GM23338 (cell line): ENCODE measurements around the gene CLDN7. TPM values are rescaled to one million over a fixed set of nuclear protein-coding genes. Genes with fewer than 3 reads are reported as not detected.

Experiments
- ATAC-seq: fragments of 200-7000 bp; cut with Tn5 transposase; 3 replicates; pipeline ENCODE4 v1.9.1; 2020
- DNase-seq: peaks from one replicate; pipeline ENCODE4 v3.0.0-alpha.2; 2015; ENCODE audit warnings: low spot score
- H2AFZ ChIP-seq: fragments of 200-600 bp; sonication (generic); 2 replicates; pipeline ENCODE4 v1.8.0; 2016; ENCODE audit warnings: antibody characterized with exemption, mild to moderate bottlenecking, moderate library complexity
- H3F3A ChIP-seq: fragments of 200-600 bp; sonication (generic); replicated peaks from 2 replicates; pipeline ENCODE4 v1.8.0; 2017; ENCODE audit warnings: antibody characterized with exemption, mixed run types, low read depth
- H3K27ac ChIP-seq: fragments of 200-600 bp; sonication (generic); 2 replicates; pipeline ENCODE4 v1.6.1; 2016; ENCODE audit warnings: low read depth
- H3K27me3 ChIP-seq: fragments of 200-600 bp; sonication (generic); 2 replicates; pipeline ENCODE4 v1.8.0; 2016; ENCODE audit warnings: mild to moderate bottlenecking, mixed run types, moderate library complexity; ENCODE audit not compliant: insufficient read depth
- H3K36me3 ChIP-seq: fragments of 200-600 bp; sonication (generic); 2 replicates; pipeline ENCODE4 v1.8.0; 2016; ENCODE audit warnings: mild to moderate bottlenecking; ENCODE audit not compliant: insufficient read depth
- H3K4me1 ChIP-seq: fragments of 200-600 bp; sonication (generic); 2 replicates; pipeline ENCODE4 v1.8.0; 2016; ENCODE audit warnings: mild to moderate bottlenecking, moderate library complexity; ENCODE audit not compliant: insufficient read depth
- H3K4me2 ChIP-seq: fragments of 200-600 bp; sonication (generic); 2 replicates; pipeline ENCODE4 v1.7.1; 2017; ENCODE audit warnings: mixed run types
- H3K4me3 ChIP-seq: fragments of 200-600 bp; sonication (generic); 2 replicates; pipeline ENCODE4 v1.6.1; 2016; ENCODE audit warnings: mixed run types
- H3K79me2 ChIP-seq: fragments of 200-600 bp; sonication (generic); replicated peaks from 2 replicates; pipeline ENCODE4 v1.8.0; 2017; ENCODE audit warnings: mild to moderate bottlenecking; ENCODE audit not compliant: insufficient read depth
- H3K9me2 ChIP-seq: fragments of 200-600 bp; sonication (generic); 2 replicates; pipeline ENCODE4 v1.8.0; 2017; ENCODE audit not compliant: insufficient read depth
- H4K20me1 ChIP-seq: fragments of 200-600 bp; sonication (generic); replicated peaks from 2 replicates; pipeline ENCODE4 v1.8.0; 2017; ENCODE audit warnings: mild to moderate bottlenecking; ENCODE audit not compliant: insufficient read depth
- H3K27ac Mint-ChIP-seq: 2 replicates; pipeline ENCODE4 v1.8.0; 2020; ENCODE audit warnings: inconsistent platforms, mild to moderate bottlenecking, moderate library complexity, mixed read lengths
- H3K27me3 Mint-ChIP-seq: 3 replicates; pipeline ENCODE4 v1.8.0; 2022; ENCODE audit warnings: low read depth, mild to moderate bottlenecking, moderate library complexity, mixed read lengths, inconsistent platforms; ENCODE audit not compliant: insufficient read depth, poor library complexity
- H3K36me3 Mint-ChIP-seq: 3 replicates; pipeline ENCODE4 v1.8.0; 2021; ENCODE audit warnings: low read depth, mild to moderate bottlenecking, inconsistent platforms, moderate library complexity, mixed read lengths
- H3K4me1 Mint-ChIP-seq: 3 replicates; pipeline ENCODE4 v1.8.0; 2020; ENCODE audit warnings: mild to moderate bottlenecking, inconsistent platforms, mixed read lengths
- H3K4me3 Mint-ChIP-seq: 3 replicates; pipeline ENCODE4 v1.8.0; 2021; ENCODE audit warnings: moderate library complexity, mild to moderate bottlenecking, inconsistent platforms, mixed read lengths
- H3K9me3 Mint-ChIP-seq: 3 replicates; pipeline ENCODE4 v1.8.0; 2020; ENCODE audit warnings: moderate library complexity, mild to moderate bottlenecking, inconsistent platforms, mixed read lengths
- CREB1 ChIP-seq: fragments of 250-450 bp; sonication (Bioruptor Pico); IDR thresholded peaks from 2 replicates; pipeline ENCODE4 v1.5.0; 2020; ENCODE audit warnings: low read depth, mild to moderate bottlenecking, moderate library complexity
- CTCF ChIP-seq, 2 experiments: fragments of 200-600 bp in 1 of 2; sonication (generic) in 1 of 2; conservative IDR thresholded peaks; 2 replicates each; pipeline versions ENCODE4 v1.5.1 to v1.6.1; 2016 to 2017; ENCODE audit warnings: antibody characterized with exemption in 2 of 2, low read depth in 2 of 2, mild to moderate bottlenecking in 2 of 2, moderate library complexity in 1 of 2
- EZH2 ChIP-seq: fragments of 200-600 bp; sonication (generic); IDR thresholded peaks from one replicate; pipeline ENCODE4 v1.8.0; 2017; ENCODE audit warnings: antibody characterized with exemption, mild to moderate bottlenecking, low read depth; ENCODE audit not compliant: unreplicated experiment
- EZH2phosphoT487 ChIP-seq: fragments of 200-600 bp; sonication (generic); IDR thresholded peaks from one replicate; pipeline ENCODE4 v1.8.1; 2018; ENCODE audit warnings: antibody characterized with exemption; ENCODE audit not compliant: unreplicated experiment
- JUNB ChIP-seq: IDR thresholded peaks from one replicate; pipeline ENCODE4 v1.6.1; 2016; ENCODE audit warnings: antibody characterized with exemption; ENCODE audit not compliant: unreplicated experiment
- REST ChIP-seq: IDR thresholded peaks from one replicate; pipeline ENCODE4 v1.6.1; 2018; ENCODE audit warnings: antibody characterized with exemption; ENCODE audit not compliant: unreplicated experiment
- polyA plus RNA-seq: library from polyadenylated mRNA; unstranded; fragments of >200 nt; fragmentation: Nextera tagmentation; extraction: Ambion mirVana; gene quantifications from 2 replicates; pipeline ENCODE4 v1.2.1, GENCODE V29; 2016
- total RNA-seq: library from RNA; depleted of rRNA; stranded (reverse); fragments of >200 nt; shearing (Covaris generic); gene quantifications from 2 replicates; pipeline ENCODE4 v1.2.3, GENCODE V29; 2014

The CLDN7 gene
- total and polyA plus RNA-seq, 2 experiments from 2014 or later, result 50.7 to 111 TPM

- Mint-ChIP-seq H3K4me3 (peak overlapping the region; percentile 59), H3K4me1 (peaks cover 24% of the 10 kb centered on the region), H3K27me3 (peaks cover 17% of the 10 kb centered on the region), H3K9me3 (no peaks in the 10 kb centered on the region; the same call in 2 of the 3 replicates), H3K27ac (peak overlapping the region; percentile 83), H3K36me3 (no peaks in the 10 kb centered on the region; the same call in 2 of the 3 replicates)
- ATAC-seq (peak; percentile 77), DNase-seq (peak; percentile 97)
- Histone ChIP-seq H2AFZ (peak overlapping the region; percentile 76), H3K27me3 (peaks cover 10% of the 10 kb centered on the region), H3K4me3 (peak overlapping the region; percentile 89), H3K79me2 (no peaks in the 10 kb centered on the region), H4K20me1 (peaks cover under 1% of the 10 kb centered on the region; the same call in 1 of the 2 replicates), H3F3A (peaks cover 15% of the 10 kb centered on the region; the same call in 1 of the 2 replicates), H3K36me3 (peaks cover 2% of the 10 kb centered on the region; the same call in 1 of the 2 replicates), H3K4me2 (peak overlapping the region; percentile 86), H3K4me1 (peaks cover 13% of the 10 kb centered on the region; the same call in 1 of the 2 replicates), H3K27ac (peak overlapping the region; percentile 70; the same call in 1 of the 2 replicates), H3K9me2 (no peaks in the 10 kb centered on the region)
- TF ChIP-seq CREB1 (peak; percentile 55; the same call in 1 of the 2 replicates), CTCF (conservative IDR thresholded peaks at IDR 0.05; ENCODE audit: low read depth in 2 of 2) (peak; percentile 73 to 94), EZH2phosphoT487 (no peak)
Observed at GRCh38 chr17:7280519-7281073, 18.3 kb upstream of the CLDN7 start.

GRCh38 chr17:7279448-7279847, 17.2 kb upstream of the CLDN7 start:
- no peaks in the 10 kb centered on the region; the same call in 2 of the 3 replicates for H3K36me3 Mint-ChIP-seq
- H4K20me1 ChIP-seq, result no peaks in the 10 kb centered on the region; the same call in 1 of the 2 replicates
- peaks cover 24% of the 10 kb centered on the region for H3K4me1 Mint-ChIP-seq
- no peaks in the 10 kb centered on the region; the same call in 2 of the 3 replicates for H3K9me3 Mint-ChIP-seq
- peaks cover 13% of the 10 kb centered on the region; the same call in 1 of the 2 replicates for H3K4me1 ChIP-seq
- no peak overlapping the region for H3K27ac Mint-ChIP-seq
- no peaks in the 10 kb centered on the region for H3K9me2 ChIP-seq
- peaks cover 15% of the 10 kb centered on the region; the same call in 1 of the 2 replicates for H3F3A ChIP-seq
- H3K27ac ChIP-seq, result no peak overlapping the region
- TF ChIP-seq REST (no peak), EZH2 (no peak), JUNB (no peak)
- peak overlapping the region; percentile 26; the same call in 1 of the 3 replicates for H3K4me3 Mint-ChIP-seq
- no peak overlapping the region for H3K4me3 ChIP-seq
- peaks cover 15% of the 10 kb centered on the region for H3K27me3 Mint-ChIP-seq
- DNase-seq (no peak), ATAC-seq (no peak)
- H3K79me2 ChIP-seq, result no peaks in the 10 kb centered on the region
- H3K36me3 ChIP-seq, result no peaks in the 10 kb centered on the region
- peak overlapping the region; percentile 76; the same call in 1 of the 2 replicates for H3K4me2 ChIP-seq
- H2AFZ ChIP-seq, result peak overlapping the region; percentile 8
- H3K27me3 ChIP-seq, result peaks cover 10% of the 10 kb centered on the region
